ENCODE measurements around the gene CLIP3. TPM values are rescaled to one million over a fixed set of nuclear protein-coding genes. Genes with fewer than 3 reads are reported as not detected.
A peak's percentile ranks its signal among the peaks of the same experiment; 100 is the strongest.

The CLIP3 gene
- total and polyA plus RNA-seq, 9 of the 15 experiments (the other 6 are each of a cell fraction or from before 2014, with no cell fraction given), result 0.01 to 0.50 (median 0.15) TPM; not detected in 1

GRCh38 chr19:36054733-36055686 is 22.3 kb upstream of the CLIP3 start, which contains the start of gene WDR62 (continued):
- TF ChIP-seq GMEB1 (CRISPR knock-in tag; IDR thresholded peaks at IDR 0.05) (no peak), TCF3 (CRISPR knock-in tag; IDR thresholded peaks at IDR 0.05) (no peak), ZNF3 (CRISPR knock-in tag; IDR thresholded peaks at IDR 0.05) (no peak), TEAD2 (tag; IDR thresholded peaks at IDR 0.05) (no peak), USF2 (CRISPR knock-in tag; IDR thresholded peaks at IDR 0.05) (no peak), TAL1 (IDR thresholded peaks at IDR 0.05) (no peak), SAFB2 (IDR thresholded peaks at IDR 0.05; ENCODE audit: borderline replicate concordance, low read depth, low read length, severe bottlenecking) (no peak), SMAD4 (CRISPR knock-in tag; conservative IDR thresholded peaks at IDR 0.05) (no peak), STAG1 (CRISPR knock-in tag; IDR thresholded peaks at IDR 0.05; ENCODE audit: borderline replicate concordance) (no peak), HBP1 (CRISPR knock-in tag; IDR thresholded peaks at IDR 0.05) (no peak), BRF1 (IDR thresholded peaks at IDR 0.05; ENCODE audit: borderline replicate concordance, extremely low read depth, insufficient read length) (no peak), KLF1 (tag; IDR thresholded peaks at IDR 0.05) (no peak), ZNF699 (CRISPR knock-in tag; IDR thresholded peaks at IDR 0.05; ENCODE audit: insufficient replicate concordance) (no peak), FOXA1 (IDR thresholded peaks at IDR 0.05; ENCODE audit: borderline replicate concordance) (no peak), FOXP1 (CRISPR knock-in tag; IDR thresholded peaks at IDR 0.05) (no peak), ZNF778 (CRISPR knock-in tag; IDR thresholded peaks at IDR 0.05) (no peak), DIDO1 (tag; IDR thresholded peaks at IDR 0.05; ENCODE audit: low read depth) (no peak), CTBP1 (IDR thresholded peaks at IDR 0.05; ENCODE audit: borderline replicate concordance) (peak; percentile 12), ZNF655 (CRISPR knock-in tag; IDR thresholded peaks at IDR 0.05) (no peak), ETV6 (IDR thresholded peaks at IDR 0.05; ENCODE audit: borderline replicate concordance in 1 of 2, low read depth in 2 of 2, low read length in 1 of 2) (no peak), ETV6 (CRISPR knock-in tag; IDR thresholded peaks at IDR 0.05; ENCODE audit: borderline replicate concordance) (no peak), TFAP4 (CRISPR knock-in tag; IDR thresholded peaks at IDR 0.05; ENCODE audit: borderline replicate concordance) (no peak; the same call in 1 of the 2 replicates)

Measured in K562 (cell line).